ENCODE data around the gene IFT80. TPM values are rescaled to one million over a fixed set of nuclear protein-coding genes. Genes with fewer than 3 reads are reported as not detected.

Gene IFT80
- total RNA-seq, 5 donors from 2014 or later (not counting 1 experiment from before 2014, with no cell fraction given): 22.5 to 34.2 (median 26.4) TPM

- peaks cover 50% of the 10 kb centered on the region for H3K36me3 Mint-ChIP-seq
- ChIA-PET POLR2A (interaction anchor here in 1 of 2 donors (0.7 kb wide), 1 partner anchor 477 kb away, joined by 7 read pairs; no protein-coding TSS in a partner anchor), CTCF (no interaction called here)
- Histone ChIP-seq H3K27ac (ENCODE audit: low read length) (no peak overlapping the region), H3K4me1 (ENCODE audit: control insufficient read depth in 1 of 2, extremely low read depth in 1 of 2, insufficient read depth in 2 of 2, low read length in 2 of 2) (peaks cover 6 to 16% of the 10 kb centered on the region in 2 experiments), H3K27me3 (replicated peaks in 1 of 2; ENCODE audit: control insufficient read depth in 2 of 2, extremely low read depth in 1 of 2, insufficient read depth in 2 of 2, low read length in 1 of 2) (no peaks in the 10 kb centered on the region), H3K4me3 (ENCODE audit: control insufficient read depth in 1 of 2, extremely low read depth in 1 of 2, low read length in 1 of 2) (no peak overlapping the region), H3K9me3 (no peaks in the 10 kb centered on the region), H3K36me3 (ENCODE audit: control insufficient read depth in 2 of 2, extremely low read depth in 1 of 2, insufficient read depth in 1 of 2, low read length in 1 of 2) (peaks cover 0 to 14% of the 10 kb centered on the region in 2 donors)
- H3K9me3 Mint-ChIP-seq: no peaks in the 10 kb centered on the region
- no peak overlapping the region for H3K27ac Mint-ChIP-seq
- H3K4me1 Mint-ChIP-seq: peaks cover 18 to 20% (median 19%) of the 10 kb centered on the region in 3 donors
- WGBS (ENCODE audit: insufficient coverage): no CpG with 5 or more reads among the region's 2 CpGs
- DNase-seq (no peak), ATAC-seq (replicated peaks in 1 of 4) (no peak)
- H3K4me3 Mint-ChIP-seq: no peak overlapping the region
- no peaks in the 10 kb centered on the region for H3K27me3 Mint-ChIP-seq
Observed at GRCh38 chr3:160373655-160374054, 25.4 kb downstream of the IFT80 start.

DNA sequence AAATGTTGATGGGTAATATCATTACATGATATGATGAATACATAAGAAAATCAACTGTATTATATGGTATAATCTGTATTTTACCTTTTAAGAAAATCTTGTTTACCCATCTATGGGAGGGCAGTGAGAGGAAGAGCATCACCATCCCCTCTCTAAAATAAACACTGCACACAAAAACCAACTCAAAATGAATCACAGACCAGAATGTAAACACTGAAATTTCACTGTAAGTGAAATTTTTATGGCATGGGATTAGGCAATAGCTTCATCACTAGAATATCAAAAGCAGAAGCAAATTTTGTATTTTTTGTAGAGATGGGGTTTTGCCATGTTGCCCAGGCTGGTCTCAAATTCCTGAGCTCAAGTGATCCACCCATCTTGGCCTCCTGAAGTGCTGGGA lies 26.2 kb downstream of the IFT80 start:
- Mint-ChIP-seq H3K27ac (no peak overlapping the region), H3K27me3 (no peaks in the 10 kb centered on the region), H3K4me1 (peaks cover 22 to 24% (median 24%) of the 10 kb centered on the region in 3 donors), H3K36me3 (peaks cover 50% of the 10 kb centered on the region), H3K4me3 (no peak overlapping the region), H3K9me3 (no peaks in the 10 kb centered on the region)
- Histone ChIP-seq H3K4me3 (ENCODE audit: control insufficient read depth in 1 of 2, extremely low read depth in 1 of 2, low read length in 1 of 2) (no peak overlapping the region), H3K36me3 (ENCODE audit: control insufficient read depth in 2 of 2, extremely low read depth in 1 of 2, insufficient read depth in 1 of 2, low read length in 1 of 2) (peaks cover 0 to 14% of the 10 kb centered on the region in 2 donors), H3K27me3 (replicated peaks in 1 of 2; ENCODE audit: control insufficient read depth in 2 of 2, extremely low read depth in 1 of 2, insufficient read depth in 2 of 2, low read length in 1 of 2) (no peaks in the 10 kb centered on the region), H3K27ac (ENCODE audit: low read length) (no peak overlapping the region), H3K4me1 (ENCODE audit: control insufficient read depth in 1 of 2, extremely low read depth in 1 of 2, insufficient read depth in 2 of 2, low read length in 2 of 2) (peaks cover 6 to 23% of the 10 kb centered on the region in 2 experiments), H3K9me3 (no peaks in the 10 kb centered on the region)
- DNase-seq (no peak), ATAC-seq (replicated peaks in 1 of 4) (no peak)
- ChIA-PET CTCF (no interaction called here), POLR2A (no interaction called here)

- H3K4me3 Mint-ChIP-seq: no peak overlapping the region
- H3K36me3 Mint-ChIP-seq: peaks cover 51% of the 10 kb centered on the region
- ChIA-PET POLR2A (interaction anchor here in 1 of 2 donors (0.6 kb wide), 1 partner anchor 19 kb away, joined by 3 read pairs; no protein-coding TSS in a partner anchor), CTCF (no interaction called here)
- no peaks in the 10 kb centered on the region for H3K9me3 ChIP-seq
- H3K4me1 Mint-ChIP-seq: peaks cover 24 to 28% (median 24%) of the 10 kb centered on the region in 3 donors
- H3K4me1 ChIP-seq (ENCODE audit: control insufficient read depth in 1 of 2, extremely low read depth in 1 of 2, insufficient read depth in 2 of 2, low read length in 2 of 2): peaks cover 6 to 29% of the 10 kb centered on the region in 2 experiments
- H3K27me3 ChIP-seq (replicated peaks in 1 of 2; ENCODE audit: control insufficient read depth in 2 of 2, extremely low read depth in 1 of 2, insufficient read depth in 2 of 2, low read length in 1 of 2): no peaks in the 10 kb centered on the region
- ATAC-seq (replicated peaks in 1 of 4): no peak
- H3K27ac Mint-ChIP-seq: no peak overlapping the region
- H3K36me3 ChIP-seq (ENCODE audit: control insufficient read depth in 2 of 2, extremely low read depth in 1 of 2, insufficient read depth in 1 of 2, low read length in 1 of 2): peaks cover 0 to 8% of the 10 kb centered on the region in 2 donors
- no peaks in the 10 kb centered on the region for H3K27me3 Mint-ChIP-seq
- no peak overlapping the region for H3K4me3 ChIP-seq (ENCODE audit: control insufficient read depth in 1 of 2, extremely low read depth in 1 of 2, low read length in 1 of 2)
- H3K9me3 Mint-ChIP-seq: no peaks in the 10 kb centered on the region
- no peak for DNase-seq
- WGBS (ENCODE audit: insufficient coverage): 98% methylated on average over 5 of the region's 6 CpGs
- no peak overlapping the region for H3K27ac ChIP-seq (ENCODE audit: low read length)
Observed at GRCh38 chr3:160370987-160371857, 27.8 kb downstream of the IFT80 start.

DNA sequence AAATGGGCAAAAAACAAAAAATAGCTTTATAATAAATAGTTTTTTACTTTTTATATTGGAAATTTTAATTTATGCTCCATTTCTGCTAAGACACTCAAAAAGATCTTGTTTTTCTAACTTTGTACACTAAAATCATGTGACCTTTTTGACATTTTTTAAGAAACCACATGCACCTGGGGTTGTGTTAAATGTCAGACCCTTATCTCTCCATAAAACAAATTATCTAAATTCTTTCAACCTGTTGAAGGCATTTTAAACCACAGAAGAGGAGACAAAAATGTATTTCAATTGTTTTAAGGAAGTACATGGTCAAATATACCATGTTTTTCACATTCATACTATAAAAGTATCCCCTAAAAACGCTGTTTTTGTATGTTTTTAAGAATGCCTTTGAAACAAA lies 29.2 kb downstream of the IFT80 start:
- POLR2A ChIA-PET: interaction anchor here in 1 of 2 donors (0.6 kb wide), 1 partner anchor 42 kb away, joined by 3 read pairs; no protein-coding TSS in a partner anchor
- Histone ChIP-seq H3K4me3 (ENCODE audit: control insufficient read depth in 1 of 2, extremely low read depth in 1 of 2, low read length in 1 of 2) (no peak overlapping the region), H3K27me3 (replicated peaks in 1 of 2; ENCODE audit: control insufficient read depth in 2 of 2, extremely low read depth in 1 of 2, insufficient read depth in 2 of 2, low read length in 1 of 2) (no peaks in the 10 kb centered on the region), H3K4me1 (ENCODE audit: control insufficient read depth in 1 of 2, extremely low read depth in 1 of 2, insufficient read depth in 2 of 2, low read length in 2 of 2) (peaks cover 6 to 32% of the 10 kb centered on the region in 2 experiments), H3K36me3 (ENCODE audit: control insufficient read depth in 2 of 2, extremely low read depth in 1 of 2, insufficient read depth in 1 of 2, low read length in 1 of 2) (peaks cover 0 to 8% of the 10 kb centered on the region in 2 donors), H3K9me3 (no peaks in the 10 kb centered on the region), H3K27ac (ENCODE audit: low read length) (no peak overlapping the region)
- Mint-ChIP-seq H3K4me3 (peak overlapping the region; percentile 7 to 62 (median 34)), H3K27ac (peak overlapping the region; percentile 77), H3K4me1 (peaks cover 24 to 28% (median 24%) of the 10 kb centered on the region in 3 donors), H3K9me3 (no peaks in the 10 kb centered on the region), H3K27me3 (no peaks in the 10 kb centered on the region), H3K36me3 (peaks cover 55% of the 10 kb centered on the region)
- DNase-seq (peak in 1 of 35 experiments; percentile 23), ATAC-seq (replicated peaks in 1 of 4) (peak; percentile 52 to 67 (median 58))
- CTCF ChIA-PET: interaction anchor here (0.6 to 0.9 kb wide), 2 partner anchors 43 to 45 kb away, joined by 3 to 4 read pairs; no protein-coding TSS in a partner anchor
- WGBS (ENCODE audit: insufficient coverage): no CpG with 5 or more reads among the region's 1 CpG

- ChIA-PET POLR2A (no interaction called here), CTCF (interaction anchor here in 1 of 2 donors (0.5 kb wide), 1 partner anchor 116 kb away, joined by 3 read pairs; no protein-coding TSS in a partner anchor)
- DNase-seq (peak in 4 of 35 experiments; percentile 1 to 27 (median 2)), ATAC-seq (replicated peaks in 1 of 4) (peak; percentile 65 to 89 (median 78))
- Mint-ChIP-seq H3K27me3 (no peaks in the 10 kb centered on the region), H3K36me3 (peaks cover 53% of the 10 kb centered on the region), H3K4me3 (no peak overlapping the region), H3K4me1 (peaks cover 24 to 28% (median 24%) of the 10 kb centered on the region in 3 donors), H3K27ac (peak overlapping the region in 1 of 2 donors; percentile 25), H3K9me3 (no peaks in the 10 kb centered on the region)
- H3K4me1 ChIP-seq (ENCODE audit: control insufficient read depth in 1 of 2, extremely low read depth in 1 of 2, insufficient read depth in 2 of 2, low read length in 2 of 2): peaks cover 6 to 32% of the 10 kb centered on the region in 2 experiments
- H3K27ac ChIP-seq (ENCODE audit: low read length): no peak overlapping the region
- peaks cover 0 to 2% of the 10 kb centered on the region in 2 donors for H3K36me3 ChIP-seq (ENCODE audit: control insufficient read depth in 2 of 2, extremely low read depth in 1 of 2, insufficient read depth in 1 of 2, low read length in 1 of 2)
- H3K9me3 ChIP-seq: no peaks in the 10 kb centered on the region
- no peaks in the 10 kb centered on the region for H3K27me3 ChIP-seq (replicated peaks in 1 of 2; ENCODE audit: control insufficient read depth in 2 of 2, extremely low read depth in 1 of 2, insufficient read depth in 2 of 2, low read length in 1 of 2)
- WGBS (ENCODE audit: insufficient coverage): no CpG with 5 or more reads among the region's 2 CpGs
- no peak overlapping the region for H3K4me3 ChIP-seq (ENCODE audit: control insufficient read depth in 1 of 2, extremely low read depth in 1 of 2, low read length in 1 of 2)
Observed at GRCh38 chr3:160368804-160369203, 30.2 kb downstream of the IFT80 start.

DNA sequence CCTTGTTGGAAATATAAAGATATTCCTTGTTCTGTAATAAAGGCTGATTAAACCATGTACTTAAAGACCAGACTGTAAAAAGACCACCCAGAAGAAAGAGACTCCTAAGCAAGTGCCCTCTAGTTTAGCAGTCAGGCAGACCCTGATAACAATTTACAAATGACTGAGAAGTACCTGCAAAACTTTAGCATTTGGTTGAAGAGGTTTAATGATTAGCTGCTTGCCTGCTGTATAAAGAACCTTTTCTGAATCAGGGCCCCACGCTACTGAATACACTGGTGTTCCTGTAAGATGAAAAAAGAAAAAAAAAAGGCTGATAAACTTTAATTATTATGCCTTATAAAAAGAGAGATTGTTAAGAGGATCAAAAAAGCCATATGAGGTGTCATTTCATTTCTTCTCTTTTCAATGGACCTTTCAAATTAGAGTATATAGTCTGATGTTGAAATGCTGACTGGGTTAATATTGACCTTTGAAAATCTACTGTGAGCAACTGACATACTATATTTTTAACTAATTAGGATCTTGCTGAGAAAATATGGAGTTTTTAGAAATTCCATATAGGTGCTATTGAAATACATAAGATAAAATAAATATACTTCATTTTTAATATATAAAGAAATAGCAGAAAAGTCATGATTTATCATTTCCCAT lies 33.0 kb downstream of the IFT80 start:
- no peak overlapping the region for H3K27ac Mint-ChIP-seq
- H3K4me1 Mint-ChIP-seq: peaks cover 20 to 45% (median 21%) of the 10 kb centered on the region in 3 donors
- no peak for DNase-seq
- ChIA-PET CTCF (no interaction called here), POLR2A (no interaction called here)
- H3K27me3 Mint-ChIP-seq: no peaks in the 10 kb centered on the region
- peaks cover under 1 to 28% of the 10 kb centered on the region in 2 experiments for H3K4me1 ChIP-seq (ENCODE audit: control insufficient read depth in 1 of 2, extremely low read depth in 1 of 2, insufficient read depth in 2 of 2, low read length in 2 of 2)
- H3K9me3 Mint-ChIP-seq: no peaks in the 10 kb centered on the region
- no peak overlapping the region for H3K27ac ChIP-seq (ENCODE audit: low read length)
- no peaks in the 10 kb centered on the region for H3K9me3 ChIP-seq
- no peaks in the 10 kb centered on the region for H3K36me3 ChIP-seq (ENCODE audit: control insufficient read depth in 2 of 2, extremely low read depth in 1 of 2, insufficient read depth in 1 of 2, low read length in 1 of 2)
- WGBS (ENCODE audit: insufficient coverage): no CpG with 5 or more reads among the region's 1 CpG
- peaks cover 60% of the 10 kb centered on the region for H3K36me3 Mint-ChIP-seq
- H3K27me3 ChIP-seq (replicated peaks in 1 of 2; ENCODE audit: control insufficient read depth in 2 of 2, extremely low read depth in 1 of 2, insufficient read depth in 2 of 2, low read length in 1 of 2): no peaks in the 10 kb centered on the region
- no peak overlapping the region for H3K4me3 Mint-ChIP-seq
- ATAC-seq (replicated peaks in 1 of 4): no peak
- no peak overlapping the region for H3K4me3 ChIP-seq (ENCODE audit: control insufficient read depth in 1 of 2, extremely low read depth in 1 of 2, low read length in 1 of 2)
